HUES6 (cell line): ENCODE results near the gene RTN4R.

Experiments used
- H3K27ac ChIP-seq: 2 replicates; pipeline ENCODE4 v1.7.0; 2013; ENCODE audit warnings: low read depth, mild to moderate bottlenecking, low read length, inconsistent platforms
- H3K27me3 ChIP-seq: 2 replicates; pipeline ENCODE4 v1.6.1; 2013; ENCODE audit warnings: low read length; ENCODE audit not compliant: control insufficient read depth, insufficient read depth
- H3K36me3 ChIP-seq: 2 replicates; pipeline ENCODE4 v1.6.1; 2013; ENCODE audit warnings: low read length; ENCODE audit not compliant: control insufficient read depth, insufficient read depth
- H3K4me1 ChIP-seq: 2 replicates; pipeline ENCODE4 v1.6.1; 2013; ENCODE audit warnings: low read length; ENCODE audit not compliant: control insufficient read depth, insufficient read depth
- H3K4me3 ChIP-seq: 2 replicates; pipeline ENCODE4 v1.5.1; 2013; ENCODE audit warnings: low read depth, low read length
- H3K9ac ChIP-seq: one replicate; pipeline ENCODE4 v1.6.1; 2013; ENCODE audit warnings: mild to moderate bottlenecking, low read length
- H3K9me3 ChIP-seq: 2 replicates; pipeline ENCODE4 v1.6.1; 2013; ENCODE audit warnings: low read depth, low read length; ENCODE audit not compliant: control insufficient read depth, insufficient read depth

RTN4R gene

GRCh38 chr22:20247010-20247505, 21.1 kb downstream of the RTN4R start:
- H3K27ac ChIP-seq, result no peak overlapping the region
- H3K4me3 ChIP-seq, result no peak overlapping the region
- H3K9me3 ChIP-seq, result no peaks in the 10 kb centered on the region; the same call in 1 of the 2 replicates
- H3K9ac ChIP-seq, result no peak overlapping the region
- peaks cover 4% of the 10 kb centered on the region; the same call in 1 of the 2 replicates for H3K36me3 ChIP-seq
- peaks cover 42% of the 10 kb centered on the region for H3K4me1 ChIP-seq
- no peaks in the 10 kb centered on the region for H3K27me3 ChIP-seq

GRCh38 chr22:20246368-20247009, 21.6 kb downstream of the RTN4R start:
- Histone ChIP-seq H3K9me3 (no peaks in the 10 kb centered on the region), H3K4me1 (peaks cover 42% of the 10 kb centered on the region), H3K27ac (no peak overlapping the region), H3K27me3 (no peaks in the 10 kb centered on the region), H3K9ac (no peak overlapping the region), H3K4me3 (no peak overlapping the region; the same call in 1 of the 2 replicates), H3K36me3 (peaks cover 4% of the 10 kb centered on the region; the same call in 1 of the 2 replicates)

- peaks cover 46% of the 10 kb centered on the region for H3K4me1 ChIP-seq
- no peak overlapping the region for H3K27ac ChIP-seq
- H3K36me3 ChIP-seq, result peaks cover 4% of the 10 kb centered on the region; the same call in 1 of the 2 replicates
- no peaks in the 10 kb centered on the region for H3K27me3 ChIP-seq
- H3K4me3 ChIP-seq, result no peak overlapping the region; the same call in 1 of the 2 replicates
- H3K9me3 ChIP-seq, result no peaks in the 10 kb centered on the region
- no peak overlapping the region for H3K9ac ChIP-seq
Measured at GRCh38 chr22:20245577-20246367, 22.3 kb downstream of the RTN4R start.

DNA sequence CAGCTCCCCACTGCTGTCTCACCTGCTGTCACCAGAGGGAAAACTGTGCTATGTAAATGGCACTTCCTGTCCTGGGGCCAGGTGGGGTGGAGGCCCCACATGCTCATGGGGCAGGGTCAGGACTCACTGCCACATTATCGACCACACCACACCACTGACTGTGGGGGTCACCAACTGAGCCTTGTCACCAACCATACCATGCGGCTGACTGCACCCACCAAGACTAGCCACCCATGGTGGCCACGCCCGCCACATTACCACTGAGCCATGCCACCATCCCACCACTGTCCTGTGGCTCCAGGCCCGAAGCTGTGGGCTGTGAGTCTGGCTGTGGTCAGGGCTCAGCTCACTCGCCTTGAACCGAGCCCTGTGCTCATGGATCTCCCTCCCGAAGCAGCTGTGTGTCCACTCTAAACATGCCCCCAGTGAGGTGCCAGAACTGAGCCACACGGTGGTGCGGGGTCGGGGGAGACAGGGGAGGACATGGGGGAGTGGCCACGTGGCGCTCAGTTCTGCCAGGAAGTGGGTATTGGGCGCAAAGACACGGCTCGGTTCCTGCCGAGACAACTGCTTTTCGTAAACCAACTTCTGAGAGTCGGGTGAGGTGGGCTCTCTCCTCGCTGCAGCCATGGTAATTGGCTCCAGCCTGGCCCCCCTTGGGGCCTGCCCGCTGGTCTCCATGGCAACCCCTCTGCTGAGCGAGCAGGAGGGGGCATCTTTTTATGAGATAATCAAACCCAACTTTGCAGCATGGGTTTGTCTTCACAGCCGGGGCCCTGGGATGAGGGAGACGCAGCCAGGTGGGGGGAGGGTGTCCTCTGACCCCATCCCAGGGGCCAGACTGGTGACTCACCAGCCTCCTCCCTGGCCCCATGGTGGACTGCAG, 23.2 kb downstream of the RTN4R start:
- Histone ChIP-seq H3K4me3 (no peak overlapping the region), H3K9ac (no peak overlapping the region), H3K27me3 (no peaks in the 10 kb centered on the region), H3K4me1 (peaks cover 51% of the 10 kb centered on the region), H3K9me3 (no peaks in the 10 kb centered on the region), H3K36me3 (peaks cover 4% of the 10 kb centered on the region; the same call in 1 of the 2 replicates), H3K27ac (no peak overlapping the region)

- Histone ChIP-seq H3K36me3 (peaks cover 4% of the 10 kb centered on the region; the same call in 1 of the 2 replicates), H3K4me1 (peaks cover 51% of the 10 kb centered on the region), H3K9ac (no peak overlapping the region), H3K27me3 (no peaks in the 10 kb centered on the region), H3K27ac (no peak overlapping the region), H3K4me3 (no peak overlapping the region), H3K9me3 (no peaks in the 10 kb centered on the region)
Measured at GRCh38 chr22:20244250-20244648, 23.9 kb downstream of the RTN4R start.

GRCh38 chr22:20243537-20244249, 24.4 kb downstream of the RTN4R start:
- peaks cover 51% of the 10 kb centered on the region for H3K4me1 ChIP-seq
- no peaks in the 10 kb centered on the region for H3K9me3 ChIP-seq
- H3K36me3 ChIP-seq, result peaks cover 4% of the 10 kb centered on the region; the same call in 1 of the 2 replicates
- H3K9ac ChIP-seq, result no peak overlapping the region
- no peaks in the 10 kb centered on the region for H3K27me3 ChIP-seq
- H3K27ac ChIP-seq, result no peak overlapping the region
- H3K4me3 ChIP-seq, result no peak overlapping the region

DNA sequence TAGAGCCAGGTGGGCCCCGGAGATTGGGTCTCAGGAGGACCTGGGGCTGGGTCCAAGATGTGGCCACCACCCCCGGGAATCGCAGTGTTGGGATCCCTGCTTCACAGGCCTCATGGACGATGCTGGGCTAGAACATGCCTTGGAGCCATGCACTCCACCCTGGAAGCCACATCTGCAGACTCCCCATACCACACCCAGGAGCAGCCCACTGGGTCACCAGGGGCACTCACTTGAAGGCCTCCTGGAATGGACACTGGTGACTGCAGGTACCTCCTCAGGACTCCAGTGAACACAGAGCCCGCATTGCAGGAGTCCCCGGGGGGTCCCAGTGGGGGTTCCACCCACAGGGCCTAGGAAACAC, 25.0 kb downstream of the RTN4R start:
- peaks cover 51% of the 10 kb centered on the region for H3K4me1 ChIP-seq
- no peaks in the 10 kb centered on the region for H3K9me3 ChIP-seq
- no peaks in the 10 kb centered on the region for H3K27me3 ChIP-seq
- H3K27ac ChIP-seq, result no peak overlapping the region
- peaks cover 4% of the 10 kb centered on the region; the same call in 1 of the 2 replicates for H3K36me3 ChIP-seq
- no peak overlapping the region for H3K9ac ChIP-seq
- H3K4me3 ChIP-seq, result no peak overlapping the region

- Histone ChIP-seq H3K36me3 (peaks cover 4% of the 10 kb centered on the region; the same call in 1 of the 2 replicates), H3K4me3 (no peak overlapping the region), H3K27me3 (no peaks in the 10 kb centered on the region), H3K9ac (no peak overlapping the region), H3K27ac (no peak overlapping the region), H3K9me3 (no peaks in the 10 kb centered on the region), H3K4me1 (peaks cover 54% of the 10 kb centered on the region)
Measured at GRCh38 chr22:20242393-20243175, 25.5 kb downstream of the RTN4R start.

DNA sequence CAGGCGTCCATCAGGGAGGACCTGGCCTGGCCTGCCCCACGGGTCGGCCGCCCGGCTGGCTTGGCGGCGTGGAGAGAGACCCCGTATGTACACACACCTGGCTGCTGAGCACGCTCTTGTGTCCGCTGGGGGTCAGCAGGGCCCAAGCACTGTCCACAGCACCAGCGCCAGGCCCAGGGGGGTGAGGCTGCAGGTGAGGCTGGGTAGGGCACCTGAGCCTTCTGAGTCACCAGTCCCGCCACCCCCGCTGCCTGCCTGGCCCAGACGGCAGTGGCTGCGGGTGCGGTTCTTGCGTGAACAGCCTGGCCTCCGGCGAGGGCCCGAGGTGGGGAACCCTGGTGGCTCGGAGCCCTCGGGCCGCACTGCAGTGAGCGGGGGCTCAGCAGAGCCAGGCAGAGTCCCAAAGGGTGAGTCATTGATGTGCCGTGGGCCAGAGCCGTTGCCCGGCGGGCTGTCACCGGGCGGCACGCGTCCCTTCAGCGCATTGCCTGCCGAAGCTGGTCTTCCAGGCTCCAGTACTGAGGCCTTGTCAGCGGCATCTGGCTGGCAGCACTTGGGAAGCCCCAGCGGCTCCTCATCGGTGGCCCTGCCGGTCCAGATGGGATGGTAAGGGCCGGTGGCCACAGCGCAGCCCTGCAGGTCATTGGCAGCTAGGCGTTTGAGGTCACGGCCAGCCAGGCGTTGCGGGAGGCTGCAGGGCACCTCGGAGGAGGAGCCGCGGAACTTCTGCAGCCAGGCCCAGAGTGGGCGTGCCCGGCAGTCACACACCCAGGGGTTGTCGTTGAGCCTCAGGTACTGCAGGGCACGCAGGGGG, 26.3 kb downstream of the RTN4R start:
- Histone ChIP-seq H3K27me3 (no peaks in the 10 kb centered on the region), H3K36me3 (peaks cover 4% of the 10 kb centered on the region; the same call in 1 of the 2 replicates), H3K27ac (no peak overlapping the region), H3K4me1 (peaks cover 50% of the 10 kb centered on the region), H3K9ac (no peak overlapping the region), H3K9me3 (no peaks in the 10 kb centered on the region), H3K4me3 (no peak overlapping the region)
